HG03439 (cell line): Measurements from ENCODE around the gene KCTD8.
"Not testable (repeated sequence)": the region's sequence is repeated elsewhere in the genome, so short reads cannot be mapped to it uniquely, and the experiment has no call there.

Experiments used
- ATAC-seq: cut with Tn5 transposase; IDR thresholded peaks from one replicate; pipeline ENCODE4 v1.9.1; 2021; ENCODE audit warnings: mild to moderate bottlenecking, moderate library complexity; ENCODE audit not compliant: unreplicated experiment

KCTD8 gene

GRCh38 chr4:44342800-44343199 lies 105.8 kb downstream of the KCTD8 start:
- ATAC-seq: no peak

GRCh38 chr4:44326741-44327140 lies 121.9 kb downstream of the KCTD8 start:
- ATAC-seq: no peak

- ATAC-seq: no peak
These were observed 127.8 kb downstream of the KCTD8 start for GRCh38 chr4:44320833-44321232.

- no peak for ATAC-seq
These were observed 129.5 kb downstream of the KCTD8 start for GRCh38 chr4:44319129-44319528.

- ATAC-seq: no peak
These were observed 134.9 kb downstream of the KCTD8 start for GRCh38 chr4:44313702-44314101.

- ATAC-seq: no peak
These were observed 161.1 kb downstream of the KCTD8 start for GRCh38 chr4:44287505-44287904.

- ATAC-seq: no peak
These were observed 169.1 kb downstream of the KCTD8 start for GRCh38 chr4:44279469-44279868.

- ATAC-seq: no peak
These were observed 169.5 kb downstream of the KCTD8 start for GRCh38 chr4:44279066-44279465.

- no peak for ATAC-seq
These were observed 191.1 kb downstream of the KCTD8 start for GRCh38 chr4:44257461-44257860.

GRCh38 chr4:44256414-44256813 lies 192.2 kb downstream of the KCTD8 start:
- ATAC-seq: no peak

- ATAC-seq: no peak
These were observed 211.0 kb downstream of the KCTD8 start for GRCh38 chr4:44237643-44238042.

- no peak for ATAC-seq
These were observed 212.7 kb downstream of the KCTD8 start for GRCh38 chr4:44235897-44236296.

GRCh38 chr4:44232262-44232661 lies 216.3 kb downstream of the KCTD8 start:
- ATAC-seq: no peak

- ATAC-seq: no peak
These were observed 217.6 kb downstream of the KCTD8 start for GRCh38 chr4:44231006-44231405.

- ATAC-seq: no peak
These were observed 220.3 kb downstream of the KCTD8 start for GRCh38 chr4:44228326-44228725.

- ATAC-seq: no peak
These were observed 227.2 kb downstream of the KCTD8 start for GRCh38 chr4:44221407-44221806.

- no peak for ATAC-seq
These were observed 237.9 kb downstream of the KCTD8 start for GRCh38 chr4:44210750-44211149.

- ATAC-seq: no peak
These were observed 251.8 kb downstream of the KCTD8 start for GRCh38 chr4:44196796-44197195.

GRCh38 chr4:44194365-44194764 lies 254.2 kb downstream of the KCTD8 start:
- ATAC-seq: no peak

GRCh38 chr4:44186850-44187246 lies 261.8 kb downstream of the KCTD8 start:
- no peak for ATAC-seq

GRCh38 chr4:44186096-44186849 lies 262.3 kb downstream of the KCTD8 start:
- no peak for ATAC-seq

- not testable (repeated sequence) for ATAC-seq
These were observed 266.9 kb downstream of the KCTD8 start for GRCh38 chr4:44181491-44182349.
